Fibroblast of skin of left quadriceps (primary cell): Measurements from ENCODE around the gene PCYT2.

ENCODE experiments used
- DNase-seq, 2 experiments: peaks; one replicate each; pipeline ENCODE4 v3.0.0-alpha.2; 2013; ENCODE audit warnings: low read depth in 2 of 2

Gene PCYT2

DNA sequence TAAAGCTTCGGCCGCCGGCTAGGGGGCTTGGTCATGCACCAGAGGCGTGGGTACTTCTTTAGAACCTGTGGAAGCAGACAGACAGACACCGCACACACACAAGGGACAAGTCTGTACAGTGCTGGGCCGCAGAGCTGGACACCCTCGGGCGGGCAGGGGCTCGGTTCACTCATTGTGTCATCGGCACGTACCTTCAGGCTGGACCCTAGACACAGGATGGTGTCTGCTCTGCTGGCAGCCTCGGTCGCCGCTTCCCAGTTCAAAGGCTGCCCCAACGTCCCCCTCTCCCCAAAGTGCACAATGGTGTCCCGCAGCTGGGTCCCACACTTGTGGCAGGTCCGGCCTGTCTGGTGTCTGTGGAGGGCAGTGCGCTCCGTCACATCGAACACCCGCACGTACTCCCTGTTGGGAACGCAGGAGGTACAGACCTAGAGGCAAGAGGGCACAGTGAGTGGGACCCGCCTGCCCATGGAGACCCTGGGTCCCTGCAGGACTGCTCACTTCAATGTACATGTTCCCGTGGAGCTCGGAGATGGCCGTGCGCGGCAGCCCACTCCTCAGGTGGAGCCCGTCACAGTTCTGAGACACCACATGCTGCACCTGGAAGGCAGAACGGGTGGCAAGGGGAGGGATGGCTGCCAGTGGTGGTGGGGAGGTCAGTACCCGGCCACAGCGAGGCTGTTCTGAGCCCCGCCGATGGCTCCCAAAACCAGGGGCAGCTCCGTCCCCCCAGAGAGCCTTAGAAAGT lies 3.1 kb upstream of the PCYT2 start:
- no peak for DNase-seq

DNA sequence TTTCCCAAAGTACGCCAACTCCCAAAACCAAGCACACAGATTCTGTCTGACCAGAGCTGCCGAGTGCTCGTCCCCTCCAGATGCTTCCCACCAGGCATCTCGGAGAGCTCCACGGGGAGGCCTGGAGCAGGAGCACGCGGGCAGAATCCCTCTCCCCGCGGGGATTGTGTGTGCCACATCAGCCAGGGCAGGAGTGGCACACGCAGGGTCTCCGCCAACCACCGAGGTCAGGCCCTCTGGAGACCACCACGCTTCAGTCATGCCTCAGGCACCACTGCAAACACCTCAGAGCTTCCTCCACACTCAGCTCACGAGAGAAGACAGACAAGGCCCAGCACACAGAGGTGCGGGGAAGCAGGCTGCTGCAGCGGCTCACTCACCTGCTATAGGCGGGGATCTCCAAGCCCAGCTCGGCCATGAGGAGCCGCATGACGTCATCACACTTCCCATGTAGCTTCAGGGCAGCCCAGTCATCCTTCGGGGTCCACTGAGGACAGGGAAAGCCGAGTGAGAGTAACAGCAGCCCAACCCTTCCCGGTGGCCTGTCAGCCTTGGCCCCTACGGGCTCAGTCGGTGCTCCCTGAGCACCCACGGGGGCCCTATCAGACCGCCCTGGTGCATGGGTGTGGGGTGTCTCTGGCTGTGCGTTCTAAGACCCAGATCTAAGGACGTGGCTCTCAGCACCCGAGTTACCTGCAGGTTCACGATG lies 2.3 kb upstream of the PCYT2 start:
- no peak for DNase-seq

DNA sequence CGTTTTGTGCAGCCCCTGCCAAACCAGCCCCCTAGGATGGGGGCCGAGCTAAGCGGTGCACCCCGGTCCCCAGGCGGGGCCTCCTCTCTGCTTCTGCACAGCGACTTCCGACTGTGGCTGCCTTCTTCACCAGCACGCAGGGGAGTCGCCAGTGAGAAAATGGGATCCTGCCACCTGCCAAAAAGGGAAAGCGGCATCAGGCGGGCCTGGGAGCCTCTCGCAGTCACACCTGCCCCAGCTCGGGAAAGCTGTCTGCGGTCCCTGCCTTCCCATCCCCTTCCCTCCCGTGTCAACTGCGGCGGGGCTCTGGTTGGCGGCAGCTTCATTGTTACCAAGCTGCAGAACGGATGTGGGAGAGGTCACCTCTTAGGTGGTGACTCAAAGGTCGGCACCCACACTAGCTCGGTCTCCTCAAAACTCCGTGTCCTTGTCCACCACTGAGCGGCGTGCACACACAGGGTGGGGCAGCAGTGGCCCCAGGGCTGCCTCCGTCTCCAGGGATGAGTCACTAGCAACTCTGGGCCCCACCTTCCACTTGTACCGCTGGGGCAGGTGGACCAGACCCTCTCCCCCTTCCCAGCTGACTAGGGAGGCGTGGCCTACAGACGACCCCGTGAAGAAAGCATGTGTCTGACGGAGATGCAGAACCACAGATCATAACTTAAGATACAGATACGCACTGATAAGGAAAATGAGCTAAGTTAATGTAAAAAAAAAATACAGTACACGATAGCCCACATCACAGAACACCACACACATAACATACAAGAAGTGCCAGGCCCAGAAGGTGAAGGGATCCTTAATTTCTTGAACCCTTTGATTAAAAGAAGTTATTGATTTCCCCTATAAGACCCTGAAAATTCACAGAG lies 1.5 kb upstream of the PCYT2 start:
- DNase-seq, result no peak

- DNase-seq, result no peak
Measured at GRCh38 chr17:81911969-81912368, 770 bp upstream of the PCYT2 start.

- DNase-seq, result no peak
Measured at GRCh38 chr17:81910840-81911276, 341 bp downstream of the PCYT2 start.

DNA sequence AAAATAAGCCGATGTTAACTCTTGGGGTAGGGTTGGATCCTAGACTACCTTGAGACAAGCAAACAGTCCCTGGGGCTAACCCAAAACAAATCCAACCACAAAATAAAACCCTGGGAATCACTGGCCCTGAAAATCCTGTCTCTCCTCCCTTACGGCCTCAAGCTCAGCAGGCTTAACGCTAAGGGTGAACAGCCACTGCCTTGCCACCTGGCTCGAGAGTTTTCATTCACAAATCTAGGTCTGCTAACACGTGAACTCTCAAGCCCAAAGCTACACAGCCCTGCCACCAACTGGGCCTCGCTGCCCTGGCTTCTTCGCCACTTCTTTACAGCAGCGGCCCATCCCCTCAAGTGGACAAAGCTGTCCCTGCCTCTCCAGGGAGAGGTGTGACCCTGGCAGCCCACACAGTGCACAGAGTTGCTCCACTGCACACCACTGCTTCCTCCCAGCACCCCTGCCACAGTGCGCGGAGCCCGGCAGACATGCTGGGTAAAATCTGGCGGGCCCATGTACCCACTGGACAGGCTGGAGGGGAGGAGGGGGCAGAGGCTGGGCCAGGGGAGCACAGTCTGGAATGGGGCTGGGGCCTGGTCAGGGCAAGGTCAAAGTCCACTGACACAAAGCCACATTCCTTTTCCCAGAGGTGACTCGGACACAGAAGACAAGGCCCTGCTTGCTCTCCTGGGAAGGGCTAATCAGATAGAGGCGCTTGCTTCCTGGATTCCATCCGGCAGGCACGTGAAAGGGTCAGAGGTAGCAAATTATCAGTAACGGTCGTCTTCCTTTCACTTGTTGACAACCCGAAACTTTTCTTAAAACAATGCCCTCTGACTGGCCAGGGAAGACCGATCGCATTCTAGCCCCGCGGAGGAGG lies 996 bp downstream of the PCYT2 start:
- DNase-seq, result no peak

DNA sequence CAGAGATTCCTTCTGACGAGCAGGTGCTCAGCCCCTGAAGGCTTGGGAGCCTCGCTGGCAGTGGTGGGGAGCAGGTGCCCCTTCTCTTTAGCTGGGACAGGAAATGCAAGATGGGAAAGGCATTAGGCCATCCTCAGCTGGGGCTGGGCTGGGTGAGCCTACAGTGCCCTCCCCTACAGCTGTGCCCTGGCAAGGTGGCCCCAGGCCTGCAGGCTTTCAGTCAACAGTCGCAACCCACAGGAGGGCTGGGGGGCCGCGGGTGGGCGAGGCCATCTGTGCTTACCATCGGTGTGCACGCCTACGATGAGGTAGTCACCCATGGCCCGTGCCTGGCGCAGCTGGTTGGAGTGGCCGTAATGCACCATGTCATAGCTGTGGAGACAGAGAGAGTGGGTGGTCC lies 2.0 kb downstream of the PCYT2 start:
- no peak for DNase-seq

DNA sequence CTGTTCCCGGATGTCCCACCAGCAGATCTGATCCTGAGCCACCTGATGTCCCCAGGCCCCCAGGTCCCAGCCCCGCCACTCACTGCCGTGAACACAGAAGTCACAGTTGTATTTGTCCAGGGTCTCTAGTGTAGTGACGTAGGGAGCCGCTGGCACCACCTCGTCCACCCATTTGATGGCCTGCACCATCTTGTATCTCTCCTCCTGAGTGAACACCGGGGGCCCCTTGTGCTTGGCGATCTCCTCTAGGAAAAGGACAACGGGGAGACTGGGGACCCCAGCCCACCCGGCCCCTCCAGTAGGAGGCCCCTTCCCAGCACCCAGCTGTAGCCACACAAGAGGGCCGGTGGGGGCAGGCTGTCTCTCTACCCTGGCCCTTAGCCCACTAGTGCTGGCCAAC lies 2.4 kb downstream of the PCYT2 start:
- DNase-seq, result no peak

DNA sequence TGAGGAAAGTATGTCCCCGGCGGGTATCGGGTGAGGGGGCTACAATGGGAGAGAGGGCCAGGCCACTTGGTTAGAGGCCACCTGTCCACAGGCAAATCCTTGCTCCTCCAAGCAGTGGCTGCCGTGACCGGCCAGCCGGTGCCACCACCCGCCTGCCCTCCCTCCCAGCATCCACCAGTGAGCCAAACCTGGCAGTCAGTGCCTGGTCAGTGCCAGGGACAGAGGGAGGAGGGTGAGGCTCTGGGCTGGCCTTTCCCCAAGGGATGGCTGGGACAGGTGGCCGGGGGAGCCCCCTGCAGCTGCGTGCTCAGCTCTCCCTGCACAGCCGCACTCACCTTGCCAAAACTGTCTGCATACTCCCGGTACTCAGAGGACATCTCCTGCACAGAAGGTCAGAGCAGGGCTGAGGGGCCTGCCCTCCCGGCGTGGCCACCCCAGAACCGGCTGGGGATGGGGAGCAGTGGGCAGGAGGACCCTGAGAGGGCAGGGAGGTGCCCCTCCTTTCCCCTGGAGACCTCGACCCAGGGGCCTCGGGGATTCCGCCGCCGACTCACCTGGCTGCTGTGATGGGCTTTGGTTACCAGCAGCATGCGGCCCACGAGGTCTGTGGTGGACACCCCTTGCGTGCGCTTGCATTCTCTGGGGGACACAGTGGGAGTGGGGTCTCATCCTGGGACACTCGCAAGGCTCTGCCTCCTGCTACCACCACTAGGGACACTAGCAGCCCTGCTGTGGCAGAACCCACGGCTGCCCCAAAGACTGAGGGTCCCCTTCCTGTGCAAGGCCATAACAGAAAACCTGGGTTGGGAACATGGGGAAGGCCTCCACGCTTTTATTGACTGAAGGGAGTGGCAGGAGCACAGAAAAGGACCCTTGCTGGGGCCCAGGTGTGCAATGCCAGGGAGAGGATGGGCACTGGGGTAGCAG lies 3.7 kb downstream of the PCYT2 start:
- no peak for DNase-seq

GRCh38 chr17:81906476-81907218 lies 4.6 kb downstream of the PCYT2 start:
- no peak for DNase-seq

GRCh38 chr17:81905993-81906392 lies 5.2 kb downstream of the PCYT2 start:
- DNase-seq, result no peak

DNA sequence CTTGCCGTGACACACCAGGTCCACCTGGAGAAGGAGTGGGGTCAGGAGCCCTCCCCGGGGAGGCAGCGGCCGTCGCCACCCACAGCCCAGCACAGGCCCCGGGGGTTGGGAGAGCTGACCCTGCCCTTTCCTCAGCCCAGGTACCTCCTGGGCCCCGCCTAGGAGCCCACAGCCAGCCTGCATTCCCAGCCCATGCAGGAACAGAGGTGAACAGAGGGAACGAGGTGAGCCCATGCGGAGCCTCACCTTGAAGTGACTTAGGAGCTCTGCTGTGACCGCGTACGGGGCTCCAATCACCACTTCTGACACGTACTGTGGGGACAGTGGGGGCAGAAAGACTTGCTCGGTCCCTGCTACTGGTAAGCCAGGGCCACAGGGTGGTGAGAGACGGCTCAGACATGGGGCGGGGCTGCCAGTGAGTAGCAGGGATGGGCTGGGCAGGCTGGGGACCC lies 5.7 kb downstream of the PCYT2 start:
- no peak for DNase-seq

DNA sequence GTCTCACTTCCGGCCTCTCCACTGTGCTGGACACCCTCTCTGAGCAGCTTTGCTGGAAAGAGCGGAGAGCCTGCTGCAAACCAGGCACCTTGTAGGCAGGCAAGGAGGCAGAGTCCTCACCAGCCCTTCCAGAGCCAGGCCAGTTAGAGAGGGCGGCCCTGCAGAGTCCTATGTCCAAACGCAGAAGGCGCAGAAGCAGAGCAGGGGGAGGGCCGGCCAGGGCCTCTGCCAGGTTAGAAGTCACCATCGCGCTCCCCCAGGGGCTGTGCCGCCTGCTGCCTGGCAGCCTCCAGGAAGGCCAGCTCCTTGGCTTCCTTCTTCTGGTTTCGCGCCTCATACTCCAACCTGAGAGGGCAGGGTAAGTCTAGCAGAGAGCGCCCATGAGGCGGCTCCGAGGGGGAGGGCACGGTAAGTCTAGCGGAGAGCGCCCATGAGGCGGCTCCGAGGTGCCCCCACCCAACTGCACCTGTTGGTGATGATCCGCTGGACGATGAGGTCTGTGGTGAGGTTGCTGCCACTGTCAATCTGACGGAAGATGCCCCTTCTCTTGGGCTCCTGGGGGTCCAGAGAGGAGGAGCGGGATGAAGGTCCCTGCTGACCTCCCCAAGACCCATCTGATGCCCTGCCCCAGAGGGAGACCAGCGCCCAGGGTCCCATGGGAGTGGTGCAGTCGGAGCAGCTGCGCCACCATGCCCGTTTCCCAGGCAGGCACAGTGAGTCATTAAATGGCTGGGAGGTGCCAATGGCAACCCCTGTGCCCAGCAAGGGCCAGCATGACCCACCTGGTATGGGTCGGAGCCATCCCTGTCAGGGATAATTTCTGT lies 6.4 kb downstream of the PCYT2 start:
- no peak for DNase-seq

GRCh38 chr17:81903896-81904599 lies 7.2 kb downstream of the PCYT2 start:
- no peak for DNase-seq

DNA sequence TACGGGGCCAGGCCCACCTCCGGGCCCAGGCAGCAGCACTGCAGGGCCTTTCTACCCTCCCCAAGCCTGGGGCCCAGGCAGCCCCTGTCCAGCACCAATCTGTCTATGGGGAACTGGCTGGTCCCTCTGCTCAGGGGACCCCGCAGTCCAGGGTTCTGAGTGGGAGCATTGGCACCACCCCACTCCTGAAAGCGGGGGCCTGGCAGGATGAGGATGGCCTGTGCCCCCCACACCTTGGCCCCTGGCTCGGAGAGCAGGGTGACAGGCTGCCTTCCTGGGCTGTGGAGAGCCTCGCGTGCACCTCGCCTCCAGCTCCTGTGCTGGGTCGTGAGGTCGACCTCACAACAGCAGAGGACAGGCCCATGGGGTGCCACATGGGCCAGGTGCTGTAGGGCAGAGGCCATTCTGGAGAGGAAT lies 7.8 kb downstream of the PCYT2 start:
- DNase-seq, result no peak

- no peak for DNase-seq
Measured at GRCh38 chr17:81902653-81903414, 8.4 kb downstream of the PCYT2 start.

- DNase-seq, result no peak
Measured at GRCh38 chr17:81902023-81902652, 9.1 kb downstream of the PCYT2 start, which contains the start of gene NPB. Gene NPB, plus strand, starts transcription at chr17:81902238. Its CDS starts 40 bp downstream, at chr17:81902278.
